HepG2 (cell line): ENCODE measurements around the gene PRR19. TPM values are rescaled to one million over a fixed set of nuclear protein-coding genes. Genes with fewer than 3 reads are reported as not detected.

ENCODE experiments used
- AHDC1 ChIP-seq: sonication (generic); formaldehyde crosslinking; IDR thresholded peaks from 2 replicates; pipeline ENCODE4 v1.5.1; 2020; ENCODE audit warnings: mild to moderate bottlenecking, missing genetic modification reagents, borderline replicate concordance
- ATM ChIP-seq: fragments of 450-650 bp; IDR thresholded peaks from 2 replicates; pipeline ENCODE4 v1.7.1; 2017; ENCODE audit warnings: mild to moderate bottlenecking, borderline replicate concordance
- BCLAF1 ChIP-seq: fragments of 450-650 bp; IDR thresholded peaks from 2 replicates; pipeline ENCODE4 v1.6.1; 2017; ENCODE audit warnings: mild to moderate bottlenecking
- FIP1L1 ChIP-seq: fragments of 200-400 bp; formaldehyde crosslinking; IDR thresholded peaks from 2 replicates; pipeline ENCODE4 v1.6.1; 2018; ENCODE audit warnings: low read depth, mild to moderate bottlenecking, low read length, moderate library complexity, borderline replicate concordance; ENCODE audit not compliant: insufficient read depth
- MTA3 ChIP-seq: sonication (generic); formaldehyde crosslinking; IDR thresholded peaks from 2 replicates; pipeline ENCODE4 v1.4.0; 2020; ENCODE audit warnings: missing genetic modification reagents
- NCOA2 ChIP-seq: sonication (generic); formaldehyde crosslinking; IDR thresholded peaks from 2 replicates; pipeline ENCODE4 v1.8.0; 2022; ENCODE audit warnings: inconsistent platforms
- NKX3-1 ChIP-seq: sonication (generic); formaldehyde crosslinking; IDR thresholded peaks from 2 replicates; pipeline ENCODE4 v1.5.0; 2020; ENCODE audit warnings: missing genetic modification reagents
- RBM39 ChIP-seq: fragments of 200-400 bp; formaldehyde crosslinking; IDR thresholded peaks from one replicate; pipeline ENCODE4 v1.6.1; 2018; ENCODE audit warnings: antibody characterized with exemption, mild to moderate bottlenecking, low read depth, low read length; ENCODE audit not compliant: poor library complexity, severe bottlenecking
- SCMH1 ChIP-seq: sonication (generic); formaldehyde crosslinking; IDR thresholded peaks from 2 replicates; pipeline ENCODE4 v1.9.0; 2021; ENCODE audit warnings: missing genetic modification reagents, mild to moderate bottlenecking, borderline replicate concordance
- SMAD9 ChIP-seq: sonication (generic); formaldehyde crosslinking; IDR thresholded peaks from 2 replicates; pipeline ENCODE4 v1.5.1; 2020; ENCODE audit warnings: mild to moderate bottlenecking, missing genetic modification reagents
- SNAPC2 ChIP-seq: sonication (generic); formaldehyde crosslinking; IDR thresholded peaks from 2 replicates; pipeline ENCODE4 v1.8.1; 2022; ENCODE audit warnings: mild to moderate bottlenecking, missing genetic modification reagents
- ZBTB14 ChIP-seq: sonication (generic); formaldehyde crosslinking; IDR thresholded peaks from 2 replicates; pipeline ENCODE4 v1.4.0; 2020; ENCODE audit warnings: missing genetic modification reagents
- ZC3H13 ChIP-seq: sonication (generic); formaldehyde crosslinking; IDR thresholded peaks from 2 replicates; pipeline ENCODE4 v1.8.1; 2023; ENCODE audit warnings: mild to moderate bottlenecking, missing genetic modification reagents, moderate library complexity
- ZMYM2 ChIP-seq: sonication (generic); formaldehyde crosslinking; IDR thresholded peaks from 2 replicates; pipeline ENCODE4 v1.8.0; 2022; ENCODE audit warnings: mild to moderate bottlenecking, missing genetic modification reagents
- ZNF232 ChIP-seq: sonication (generic); formaldehyde crosslinking; IDR thresholded peaks from 2 replicates; pipeline ENCODE4 v1.4.0; 2020; ENCODE audit warnings: missing genetic modification reagents, borderline replicate concordance
- ZNF24 ChIP-seq: fragments of 450-650 bp; IDR thresholded peaks from 2 replicates; pipeline ENCODE4 v1.6.1; 2017; ENCODE audit warnings: antibody characterized with exemption, mild to moderate bottlenecking
- ZNF513 ChIP-seq: sonication (generic); formaldehyde crosslinking; conservative IDR thresholded peaks from 2 replicates; pipeline ENCODE4 v1.5.0; 2020; ENCODE audit warnings: missing genetic modification reagents
- ZSCAN22 ChIP-seq: sonication (generic); formaldehyde crosslinking; IDR thresholded peaks from 2 replicates; pipeline ENCODE4 v1.4.0; 2020; ENCODE audit warnings: mild to moderate bottlenecking, missing genetic modification reagents
- polyA plus RNA-seq, 8 experiments: library from polyadenylated mRNA; depleted of rRNA in 3 of 8; stranded (reverse) in 7 of 8; unstranded in 1 of 8; fragments of >200 nt; fragmentation: Illumina TruSeq in 4 of 8; extraction: Trizol in 4 of 8; gene quantifications; 2 replicates each; pipeline versions ENCODE4 v1.2.1 to v1.2.3, GENCODE V29; 2011 to 2016; ENCODE audit warnings: low read depth in 4 of 8, missing spikeins in 1 of 8, mixed read lengths in 1 of 8; ENCODE audit not compliant: insufficient read depth in 1 of 8
- total RNA-seq, 5 experiments: library from RNA; depleted of rRNA; stranded (reverse); fragments of >200 nt; fragmentation: Illumina TruSeq; extraction: Trizol; gene quantifications; 2 replicates each; pipeline ENCODE4 v1.2.3, GENCODE V29; 2016; ENCODE audit warnings: low read depth in 1 of 5

PRR19 gene
- total and polyA plus RNA-seq, 2 of the 13 experiments (the other 11 are each of a cell fraction or from before 2014, with no cell fraction given) = 0.21 to 0.33 TPM

- TF ChIP-seq SMAD9 (no peak), ZNF232 (peak; percentile 45; the same call in 1 of the 2 replicates), ZBTB14 (CRISPR knock-in tag) (no peak; the same call in 1 of the 2 replicates), FIP1L1 (no peak), NCOA2 (CRISPR knock-in tag) (no peak), ZSCAN22 (CRISPR knock-in tag) (no peak), NKX3-1 (0 out of 2 replicates have a peak, but pooled peaks have one; percentile 36), ZMYM2 (CRISPR knock-in tag) (no peak), ZC3H13 (CRISPR knock-in tag) (no peak), ZNF513 (CRISPR knock-in tag) (no peak), ATM (no peak), SNAPC2 (CRISPR knock-in tag) (no peak), MTA3 (CRISPR knock-in tag) (no peak), AHDC1 (CRISPR knock-in tag) (0 out of 2 replicates have a peak, but pooled peaks have one; percentile 18), ZNF24 (no peak), SCMH1 (CRISPR knock-in tag) (no peak), RBM39 (no peak), BCLAF1 (no peak)
Observed at GRCh38 chr19:42279902-42280814, 21.8 kb upstream of the PRR19 start (continued).
